Thymus (tissue), 11 donors: ENCODE results near the gene ODF2L. TPM values are rescaled to one million over a fixed set of nuclear protein-coding genes. Genes with fewer than 3 reads are reported as not detected.
A peak's percentile ranks its signal among the peaks of the same experiment; 100 is the strongest.

Experiments
- DNase-seq, 9 donors: peaks; one replicate each; pipeline ENCODE4 v3.0.0-alpha.2; 2013; ENCODE audit warnings: low spot score in 9 of 9, low read depth in 6 of 9, missing footprints in 1 of 9
- H3K27ac ChIP-seq, 2 donors: one replicate each; pipeline ENCODE4 v1.5.1; 2013; ENCODE audit warnings: control low read depth in 1 of 2, low read depth in 1 of 2, low read length in 1 of 2, mild to moderate bottlenecking in 1 of 2, moderate library complexity in 1 of 2
- H3K27me3 ChIP-seq, 2 donors: one replicate each; pipeline ENCODE4 v1.5.1; 2013; ENCODE audit warnings: low read length in 1 of 2; ENCODE audit not compliant: control insufficient read depth in 2 of 2, insufficient read depth in 1 of 2
- H3K36me3 ChIP-seq, 2 donors: one replicate each; pipeline ENCODE4 v1.5.1; 2013; ENCODE audit warnings: low read length in 1 of 2, mild to moderate bottlenecking in 1 of 2, moderate library complexity in 1 of 2; ENCODE audit not compliant: control insufficient read depth in 2 of 2, insufficient read depth in 2 of 2
- H3K4me1 ChIP-seq, 2 donors: one replicate each; pipeline ENCODE4 v1.5.1; 2013; ENCODE audit warnings: low read length in 2 of 2; ENCODE audit not compliant: control insufficient read depth in 2 of 2, insufficient read depth in 2 of 2
- H3K4me3 ChIP-seq, 2 donors: one replicate each; pipeline ENCODE4 v1.5.1; 2013; ENCODE audit warnings: low read length in 2 of 2, control low read depth in 1 of 2, mild to moderate bottlenecking in 1 of 2
- H3K9me3 ChIP-seq, 2 donors: one replicate each; pipeline ENCODE4 v1.5.1; 2013; ENCODE audit warnings: low read length in 1 of 2, mild to moderate bottlenecking in 1 of 2; ENCODE audit not compliant: control insufficient read depth in 2 of 2, insufficient read depth in 1 of 2
- WGBS: extraction: QIAGEN DNeasy Blood & Tissue Kit; methylation state at CpG from one replicate; pipeline ENCODE4 v1.1.7; 2013; 5-methylcytosine and 5-hydroxymethylcytosine counted together
- polyA plus RNA-seq: library from polyadenylated mRNA; stranded (reverse); fragments of 200-250 nt; gene quantifications from one replicate; pipeline ENCODE4 v1.2.3, GENCODE V29; 2013
- total RNA-seq: library from RNA; stranded (reverse); fragments of 120-200 nt; gene quantifications from one replicate; pipeline ENCODE4 v1.2.4, GENCODE V29; 2013
- donor health status: healthy.

ODF2L gene
- total and polyA plus RNA-seq, 2 donors = 38.8 to 131 TPM

- 97% methylated on average over 6 of the region's 6 CpGs for WGBS
- no peaks in the 10 kb centered on the region for H3K4me1 ChIP-seq
- no peak for DNase-seq
- no peaks in the 10 kb centered on the region for H3K27me3 ChIP-seq
- no peaks in the 10 kb centered on the region for H3K36me3 ChIP-seq
- H3K4me3 ChIP-seq = no peak overlapping the region
- no peaks in the 10 kb centered on the region for H3K9me3 ChIP-seq
- no peak overlapping the region for H3K27ac ChIP-seq
Measured at GRCh38 chr1:86409416-86410021, 13.4 kb upstream of the ODF2L start.

GRCh38 chr1:86396498-86396890 is 371 bp upstream of the ODF2L start:
- Histone ChIP-seq H3K27me3 (no peaks in the 10 kb centered on the region), H3K36me3 (no peaks in the 10 kb centered on the region), H3K4me3 (peak overlapping the region; percentile 97 to 99), H3K27ac (peak overlapping the region; percentile 95 to 98), H3K4me1 (peaks cover 8 to 16% of the 10 kb centered on the region in 2 donors), H3K9me3 (peaks cover 0 to 3% of the 10 kb centered on the region in 2 donors)
- under 1% methylated on average over 9 of the region's 9 CpGs for WGBS
- DNase-seq = peak in 4 of 9 donors; percentile 42 to 82 (median 65)

- Histone ChIP-seq H3K36me3 (no peaks in the 10 kb centered on the region), H3K4me1 (peaks cover 11 to 16% of the 10 kb centered on the region in 2 donors), H3K27ac (no peak overlapping the region), H3K27me3 (no peaks in the 10 kb centered on the region), H3K9me3 (peaks cover 0 to 3% of the 10 kb centered on the region in 2 donors), H3K4me3 (no peak overlapping the region)
- no peak for DNase-seq
- 96% methylated on average over 2 of the region's 2 CpGs for WGBS
Measured at GRCh38 chr1:86394416-86394815, 1.7 kb downstream of the ODF2L start.

GRCh38 chr1:86389307-86389706 is 6.8 kb downstream of the ODF2L start:
- no peaks in the 10 kb centered on the region for H3K36me3 ChIP-seq

GRCh38 chr1:86388777-86389176 is 7.3 kb downstream of the ODF2L start:
- H3K4me3 ChIP-seq = no peak overlapping the region
- no peaks in the 10 kb centered on the region for H3K36me3 ChIP-seq
- peaks cover 0 to 6% of the 10 kb centered on the region in 2 donors for H3K4me1 ChIP-seq
- peak overlapping the region in 1 of 2 donors; percentile 94 for H3K27ac ChIP-seq
- no peaks in the 10 kb centered on the region for H3K27me3 ChIP-seq
- DNase-seq = no peak
- no peaks in the 10 kb centered on the region for H3K9me3 ChIP-seq

More at GRCh38 chr1:86389307-86389706, 6.8 kb downstream of the ODF2L start:
- Histone ChIP-seq H3K27me3 (no peaks in the 10 kb centered on the region), H3K27ac (peak overlapping the region; percentile 83 to 94), H3K4me3 (peak overlapping the region in 1 of 2 donors; percentile 18), H3K4me1 (peaks cover 0 to 6% of the 10 kb centered on the region in 2 donors), H3K9me3 (no peaks in the 10 kb centered on the region)
- DNase-seq = peak in 6 of 9 donors; percentile 25 to 77 (median 38)

GRCh38 chr1:86387916-86388627 is 8.1 kb downstream of the ODF2L start:
- Histone ChIP-seq H3K4me1 (peaks cover 0 to 6% of the 10 kb centered on the region in 2 donors), H3K27ac (peak overlapping the region in 1 of 2 donors; percentile 94)
- 98% methylated on average over 3 of the region's 3 CpGs for WGBS

GRCh38 chr1:86382878-86383277 is 13.2 kb downstream of the ODF2L start:
- Histone ChIP-seq H3K27ac (no peak overlapping the region), H3K9me3 (peaks cover 0 to 5% of the 10 kb centered on the region in 2 donors), H3K4me3 (no peak overlapping the region), H3K4me1 (no peaks in the 10 kb centered on the region), H3K27me3 (no peaks in the 10 kb centered on the region), H3K36me3 (peaks cover 10 to 12% of the 10 kb centered on the region in 2 donors)
- no peak for DNase-seq
- WGBS = 14% methylated on average over 1 of the region's 1 CpG

More at GRCh38 chr1:86387916-86388627, 8.1 kb downstream of the ODF2L start:
- H3K36me3 ChIP-seq = no peaks in the 10 kb centered on the region
- no peak for DNase-seq
- H3K4me3 ChIP-seq = no peak overlapping the region
- H3K27me3 ChIP-seq = no peaks in the 10 kb centered on the region
- no peaks in the 10 kb centered on the region for H3K9me3 ChIP-seq

- WGBS = 81% methylated on average over 4 of the region's 4 CpGs
- no peak overlapping the region for H3K27ac ChIP-seq
Measured at GRCh38 chr1:86381223-86381622, 14.9 kb downstream of the ODF2L start.

GRCh38 chr1:86380257-86380861 is 15.8 kb downstream of the ODF2L start:
- Histone ChIP-seq H3K27ac (no peak overlapping the region), H3K4me1 (no peaks in the 10 kb centered on the region), H3K9me3 (peaks cover 4 to 14% of the 10 kb centered on the region in 2 donors), H3K36me3 (peaks cover 16 to 26% of the 10 kb centered on the region in 2 donors), H3K4me3 (no peak overlapping the region), H3K27me3 (no peaks in the 10 kb centered on the region)
- DNase-seq = peak in 8 of 9 donors; percentile 41 to 84 (median 54)
- WGBS = 17% methylated on average over 4 of the region's 4 CpGs

More at GRCh38 chr1:86381223-86381622, 14.9 kb downstream of the ODF2L start:
- H3K4me1 ChIP-seq = no peaks in the 10 kb centered on the region
- H3K27me3 ChIP-seq = no peaks in the 10 kb centered on the region
- no peak for DNase-seq
- no peak overlapping the region for H3K4me3 ChIP-seq
- peaks cover 16 to 24% of the 10 kb centered on the region in 2 donors for H3K36me3 ChIP-seq
- peaks cover 4 to 14% of the 10 kb centered on the region in 2 donors for H3K9me3 ChIP-seq
